Tibial artery (tissue), 4 donors: ENCODE data around the gene PRR23C.

Experiments
- DNase-seq, 2 donors: peaks; one replicate each; pipeline ENCODE4 v3.0.0-alpha.2; 2019
- H3K27ac ChIP-seq, 2 donors: fragments of 200-600 bp; sonication (generic) in 1 of 2; 1 replicate in 1 of 2; 2 replicates in 1 of 2; pipeline ENCODE4 v1.5.1; 2018 to 2019; ENCODE audit warnings: mild to moderate bottlenecking in 1 of 2
- H3K27me3 ChIP-seq, 2 donors: fragments of 200-600 bp; sonication (generic) in 1 of 2; one replicate each; pipeline versions ENCODE4 v1.5.1 to v1.6.0; 2016 to 2019
- H3K36me3 ChIP-seq, 3 donors: fragments of 200-600 bp; sonication (generic) in 2 of 3; one replicate each; pipeline ENCODE4 v1.5.1; 2016 to 2019; ENCODE audit warnings: mild to moderate bottlenecking in 2 of 3
- H3K4me1 ChIP-seq, 4 donors: fragments of 200-600 bp; sonication (generic) in 2 of 4; 1 replicate in 3 of 4; 2 replicates in 1 of 4; pipeline ENCODE4 v1.5.1; 2016 to 2019
- H3K4me3 ChIP-seq, 2 donors: fragments of 200-600 bp; sonication (generic) in 1 of 2; 1 replicate in 1 of 2; 2 replicates in 1 of 2; pipeline ENCODE4 v1.5.1; 2018 to 2019; ENCODE audit warnings: mild to moderate bottlenecking in 2 of 2
- H3K9me3 ChIP-seq, 3 donors: fragments of 200-600 bp; sonication (generic) in 1 of 3; one replicate each; pipeline ENCODE4 v1.5.1; 2016 to 2019
- intact Hi-C: fragments of 100-400 bp; cut with DNase I; formaldehyde crosslinking; loops from one replicate; pipeline ENCODE4 v1.15.0; 2023; ENCODE audit warnings: low total_unique reads
- TF ChIP-seq, protein P1 (sequence below), 2 experiments: fragments of 200-600 bp in 1 of 2; fragments of 450-650 bp in 1 of 2; IDR thresholded peaks; one replicate each; pipeline ENCODE4 v1.5.1; 2017 to 2019; ENCODE audit warnings: antibody characterized with exemption in 2 of 2, mild to moderate bottlenecking in 1 of 2, moderate library complexity in 1 of 2

PRR23C gene

DNA sequence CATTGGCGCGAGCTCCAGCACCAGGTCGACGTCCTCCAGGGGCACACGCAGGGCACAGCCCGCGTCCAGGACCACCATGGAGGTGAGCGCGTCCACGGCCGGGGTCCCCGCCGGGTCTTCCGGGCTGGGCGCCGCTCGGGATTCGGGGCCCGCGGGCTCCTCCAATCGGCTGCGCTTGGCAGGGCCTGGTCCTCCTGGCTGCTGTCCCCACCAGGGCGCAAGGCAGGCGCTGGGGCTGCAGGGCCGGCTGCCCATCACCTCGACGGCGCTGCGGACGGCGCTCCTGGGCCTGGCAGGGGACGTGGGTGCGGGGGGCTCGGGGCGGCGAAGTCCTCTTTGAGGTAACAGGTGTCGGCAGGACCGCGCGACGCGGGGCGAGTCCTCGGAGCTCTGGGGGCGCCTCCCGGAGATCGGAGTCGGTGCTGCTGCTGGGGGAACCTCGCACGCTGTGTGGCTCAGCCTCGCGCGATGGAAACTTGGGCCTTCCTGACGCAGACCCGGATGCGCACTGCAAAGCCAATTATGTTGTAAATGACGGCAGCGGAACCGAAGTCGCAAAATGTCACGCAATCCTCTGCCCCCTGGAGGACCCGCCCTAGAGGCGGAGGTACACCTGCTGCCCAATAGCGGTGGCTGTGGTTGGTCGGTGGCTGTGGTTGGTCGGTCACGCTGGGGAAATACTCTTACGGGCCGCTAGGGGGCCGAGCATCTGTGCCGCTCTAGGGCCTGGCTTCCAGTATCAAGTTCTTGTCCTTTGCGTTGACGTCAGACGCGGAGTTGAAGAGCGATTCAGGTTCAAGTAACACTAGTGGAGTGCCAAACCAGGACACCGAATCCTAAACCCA lies at the start of gene PRR23C:
TSS of gene PRR23C (minus strand) at position 527 of the 845 bp plus-strand sequence. CDS start at position 255, 272 bp downstream.
- intact Hi-C loops: no loop called here
- TF ChIP-seq, protein P1, sequence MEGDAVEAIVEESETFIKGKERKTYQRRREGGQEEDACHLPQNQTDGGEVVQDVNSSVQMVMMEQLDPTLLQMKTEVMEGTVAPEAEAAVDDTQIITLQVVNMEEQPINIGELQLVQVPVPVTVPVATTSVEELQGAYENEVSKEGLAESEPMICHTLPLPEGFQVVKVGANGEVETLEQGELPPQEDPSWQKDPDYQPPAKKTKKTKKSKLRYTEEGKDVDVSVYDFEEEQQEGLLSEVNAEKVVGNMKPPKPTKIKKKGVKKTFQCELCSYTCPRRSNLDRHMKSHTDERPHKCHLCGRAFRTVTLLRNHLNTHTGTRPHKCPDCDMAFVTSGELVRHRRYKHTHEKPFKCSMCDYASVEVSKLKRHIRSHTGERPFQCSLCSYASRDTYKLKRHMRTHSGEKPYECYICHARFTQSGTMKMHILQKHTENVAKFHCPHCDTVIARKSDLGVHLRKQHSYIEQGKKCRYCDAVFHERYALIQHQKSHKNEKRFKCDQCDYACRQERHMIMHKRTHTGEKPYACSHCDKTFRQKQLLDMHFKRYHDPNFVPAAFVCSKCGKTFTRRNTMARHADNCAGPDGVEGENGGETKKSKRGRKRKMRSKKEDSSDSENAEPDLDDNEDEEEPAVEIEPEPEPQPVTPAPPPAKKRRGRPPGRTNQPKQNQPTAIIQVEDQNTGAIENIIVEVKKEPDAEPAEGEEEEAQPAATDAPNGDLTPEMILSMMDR (IDR thresholded peaks at IDR 0.05): no peak
- Histone ChIP-seq H3K27me3 (no peaks in the 10 kb centered on the region), H3K36me3 (no peaks in the 10 kb centered on the region), H3K4me1 (no peaks in the 10 kb centered on the region), H3K27ac (no peak within 1 kb of the TSS), H3K4me3 (no peak within 1 kb of the TSS), H3K9me3 (peaks cover 0 to 24% (median 10%) of the 10 kb centered on the region in 3 donors)
- DNase-seq: no peak

DNA sequence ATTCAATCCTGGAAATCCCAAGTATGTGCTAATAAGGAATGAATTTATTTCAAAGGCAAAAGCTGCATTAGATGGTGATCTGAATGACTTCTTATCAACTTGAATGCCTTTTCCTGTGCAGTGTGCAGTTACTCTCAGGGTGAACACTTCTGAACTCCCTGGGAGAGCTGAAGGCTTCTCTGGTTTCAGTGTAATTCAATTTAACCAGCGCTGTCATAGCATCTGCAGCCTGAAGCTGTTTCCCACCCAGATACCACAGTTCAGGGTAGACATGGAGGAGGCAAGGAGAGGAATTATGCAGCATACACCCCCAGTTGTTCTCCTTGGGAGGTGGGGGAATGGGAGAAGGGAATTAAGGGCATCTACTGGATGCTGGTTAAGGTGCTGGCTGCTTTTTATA lies 49.1 kb upstream of the PRR23C start:
- no peak overlapping the region for H3K4me3 ChIP-seq
- intact Hi-C loops: no loop called here
- no peaks in the 10 kb centered on the region for H3K27me3 ChIP-seq
- no peaks in the 10 kb centered on the region for H3K4me1 ChIP-seq
- H3K9me3 ChIP-seq: peaks cover 0 to 7% (median 0%) of the 10 kb centered on the region in 3 donors
- TF ChIP-seq, protein P1 (IDR thresholded peaks at IDR 0.05): no peak
- no peaks in the 10 kb centered on the region for H3K36me3 ChIP-seq
- no peak for DNase-seq
- no peak overlapping the region for H3K27ac ChIP-seq

DNA sequence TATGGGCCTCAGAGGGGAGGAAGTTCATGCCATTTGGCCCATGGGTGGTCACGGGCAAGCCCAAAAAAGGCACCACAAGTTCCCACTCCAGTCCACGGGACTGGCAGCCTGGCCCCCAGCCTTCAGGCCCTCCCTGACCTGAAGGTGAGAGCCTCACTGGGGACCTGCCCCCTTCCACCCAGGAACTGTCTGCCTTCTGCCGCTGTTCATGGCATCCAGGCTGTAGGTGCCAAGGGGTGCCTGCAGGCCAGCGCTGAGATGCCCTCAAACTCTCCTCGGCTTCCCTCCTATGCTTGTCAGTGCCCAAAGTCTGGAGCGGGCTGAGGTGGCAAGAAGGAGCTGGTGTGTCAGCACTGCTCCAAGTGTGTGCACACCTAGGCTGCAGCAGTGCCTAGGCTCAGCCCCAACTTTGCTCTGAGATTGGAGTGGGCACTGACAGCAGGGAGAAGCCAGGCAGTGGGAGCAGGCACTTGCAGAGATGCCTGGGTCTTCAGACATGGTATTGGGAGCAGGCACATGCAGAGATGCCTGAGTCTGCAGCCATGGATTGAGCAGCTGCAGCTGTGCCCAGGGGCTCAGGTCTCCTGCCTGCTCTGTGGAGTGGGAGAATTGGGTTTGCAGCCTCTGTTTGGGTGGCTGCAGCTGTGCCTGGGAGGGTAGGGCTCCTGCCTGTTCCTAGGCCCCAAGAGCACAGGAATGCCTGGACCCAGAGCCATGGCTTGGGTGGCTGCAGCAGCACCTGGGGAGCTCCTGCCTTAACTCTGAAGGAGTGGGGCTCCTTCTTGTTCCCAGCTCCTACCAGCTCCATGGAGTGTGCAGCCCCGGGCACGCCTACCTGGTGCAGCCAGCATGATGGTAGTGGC lies 44.0 kb upstream of the PRR23C start:
- H3K27me3 ChIP-seq: no peaks in the 10 kb centered on the region
- no peaks in the 10 kb centered on the region for H3K4me1 ChIP-seq
- DNase-seq: no peak
- H3K27ac ChIP-seq: no peak overlapping the region
- TF ChIP-seq, protein P1 (IDR thresholded peaks at IDR 0.05): no peak
- H3K9me3 ChIP-seq: peaks cover 0 to 8% (median 2%) of the 10 kb centered on the region in 3 donors
- H3K36me3 ChIP-seq: no peaks in the 10 kb centered on the region
- intact Hi-C loops: no loop called here
- no peak overlapping the region for H3K4me3 ChIP-seq

DNA sequence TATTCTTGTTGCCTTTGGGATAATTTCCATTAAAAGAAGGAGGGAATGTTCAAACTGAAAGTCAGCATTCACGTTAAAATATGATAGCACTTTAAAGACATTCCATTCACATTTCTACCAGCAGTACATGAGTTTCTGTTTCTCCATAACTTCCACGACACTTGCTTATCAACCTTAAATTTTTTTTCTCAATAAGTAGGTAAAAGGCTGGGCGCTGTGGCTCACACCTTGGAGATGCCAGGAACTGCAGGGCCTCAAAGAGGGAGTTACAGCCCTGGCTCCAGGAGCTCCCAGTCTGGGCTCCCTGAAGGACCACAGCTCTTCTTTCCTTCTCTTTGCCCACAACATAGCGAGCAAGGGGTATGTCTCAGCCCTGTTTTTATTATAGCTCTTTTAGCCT lies 42.9 kb upstream of the PRR23C start:
- no peak for DNase-seq
- intact Hi-C loops: no loop called here

DNA sequence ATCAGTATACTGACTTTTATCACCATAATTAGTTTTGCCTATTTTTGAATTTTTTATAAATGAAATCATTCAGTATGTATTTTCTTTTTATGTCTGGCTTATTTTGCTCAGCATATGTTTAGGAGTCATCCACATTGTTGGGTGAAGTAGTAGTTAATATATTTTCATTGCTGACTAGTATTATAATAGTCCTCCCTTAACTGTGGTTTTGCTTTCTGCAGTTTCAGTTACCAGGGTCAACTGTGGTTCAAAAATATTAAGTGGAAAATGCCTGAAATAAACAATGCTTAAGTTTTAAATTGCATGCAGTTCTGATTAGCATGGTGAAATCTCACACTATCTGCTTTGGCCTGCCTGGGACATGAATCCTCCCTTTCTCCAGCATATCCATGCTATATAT lies 39.5 kb upstream of the PRR23C start:
- no peak overlapping the region for H3K4me3 ChIP-seq
- H3K4me1 ChIP-seq: no peaks in the 10 kb centered on the region
- peaks cover 0 to 13% (median 2%) of the 10 kb centered on the region in 3 donors for H3K9me3 ChIP-seq
- intact Hi-C loops: no loop called here
- TF ChIP-seq, protein P1 (IDR thresholded peaks at IDR 0.05): no peak
- no peak for DNase-seq
- no peaks in the 10 kb centered on the region for H3K36me3 ChIP-seq
- H3K27me3 ChIP-seq: no peaks in the 10 kb centered on the region
- H3K27ac ChIP-seq: no peak overlapping the region

More for the DNA sequence above, 42.9 kb upstream of the PRR23C start:
- no peak overlapping the region for H3K27ac ChIP-seq
- no peaks in the 10 kb centered on the region for H3K36me3 ChIP-seq
- TF ChIP-seq, protein P1 (IDR thresholded peaks at IDR 0.05): no peak
- H3K9me3 ChIP-seq: peaks cover 0 to 16% (median 2%) of the 10 kb centered on the region in 3 donors
- no peak overlapping the region for H3K4me3 ChIP-seq
- no peaks in the 10 kb centered on the region for H3K27me3 ChIP-seq
- no peaks in the 10 kb centered on the region for H3K4me1 ChIP-seq
